Adrenal gland (tissue), 12 donors: ENCODE data around the gene KNTC1. TPM values are rescaled to one million over a fixed set of nuclear protein-coding genes. Genes with fewer than 3 reads are reported as not detected.

Experiments
- DNase-seq, 7 donors: peaks; one replicate each; pipeline ENCODE4 v3.0.0-alpha.2; 2019 to 2020
- H3K27ac ChIP-seq, 5 donors: fragments of 200-600 bp; sonication (generic) in 4 of 5; 1 replicate in 3 of 5; 2 replicates in 2 of 5; pipeline versions ENCODE4 v1.5.1 to v1.8.0; 2016 to 2020; ENCODE audit warnings: mild to moderate bottlenecking in 1 of 5
- H3K27me3 ChIP-seq: fragments of 200-600 bp; 2 replicates; pipeline ENCODE4 v1.8.0; 2021
- H3K36me3 ChIP-seq, 2 donors: fragments of 200-600 bp; replicated peaks in 1 of 2; 1 replicate in 1 of 2; 2 replicates in 1 of 2; pipeline versions ENCODE4 v1.5.1 to v1.8.0; 2018 to 2022
- H3K4me1 ChIP-seq, 2 donors: fragments of 200-600 bp; replicated peaks in 1 of 2; 1 replicate in 1 of 2; 2 replicates in 1 of 2; pipeline versions ENCODE4 v1.5.1 to v1.8.0; 2018 to 2021
- H3K4me3 ChIP-seq, 4 donors: fragments of 200-600 bp; sonication (generic) in 3 of 4; one replicate each; pipeline ENCODE4 v1.5.1; 2016 to 2018
- H3K9me3 ChIP-seq, 3 donors: fragments of 200-600 bp; sonication (generic) in 1 of 3; replicated peaks in 1 of 3; 1 replicate in 2 of 3; 2 replicates in 1 of 3; pipeline versions ENCODE4 v1.5.1 to v1.8.0; 2016 to 2021
- POLR2A ChIP-seq, 2 donors: fragments of 450-650 bp; IDR thresholded peaks; one replicate each; pipeline ENCODE4 v1.6.1; 2017; ENCODE audit warnings: antibody characterized with exemption in 2 of 2, mild to moderate bottlenecking in 2 of 2, moderate library complexity in 1 of 2
- WGBS, 4 donors: extraction: QIAGEN DNeasy Blood & Tissue Kit in 2 of 4; methylation state at CpG; one replicate each; pipeline versions ENCODE4 v1.1.5 to v1.1.7; 2013 to 2017; 5-methylcytosine and 5-hydroxymethylcytosine counted together
- intact Hi-C, 2 donors: fragments of 100-400 bp; cut with DNase I; formaldehyde crosslinking; loops; one replicate each; pipeline versions ENCODE4 v1.14.1 to v1.15.0; 2022 to 2023
- polyA plus RNA-seq, 3 donors: library from polyadenylated mRNA; stranded (reverse); fragments of 200-250 nt in 2 of 3; fragments of 350-450 nt in 1 of 3; fragmentation: Illumina TruSeq in 1 of 3; extraction: RNeasy Lipid Tissue Mini Kit (QIAGEN cat#74804) in 1 of 3; gene quantifications; one replicate each; pipeline ENCODE4 v1.2.3, GENCODE V29; 2013 to 2014
- total RNA-seq, 9 donors: library from RNA; depleted of rRNA in 4 of 9; stranded (reverse); fragments of >200 nt in 4 of 9; fragments of 120-200 nt in 1 of 9; fragmentation: NEBNext Ultra II Directional in 1 of 9; extraction: Animal tissue kit (Norgen Biotek cat#: 25700) in 1 of 9; gene quantifications; one replicate each; pipeline versions ENCODE4 v1.1.0 to v1.2.4, GENCODE V29; 2013 to 2023
- TF ChIP-seq, protein P1 (sequence below), 6 experiments: fragments of 450-650 bp in 4 of 6; fragments of 200-600 bp in 2 of 6; sonication (generic) in 1 of 6; IDR thresholded peaks; 1 replicate in 5 of 6; 2 replicates in 1 of 6; pipeline versions ENCODE4 v1.5.1 to v1.8.0; 2016 to 2021; ENCODE audit warnings: antibody characterized with exemption in 6 of 6, mild to moderate bottlenecking in 2 of 6, moderate library complexity in 1 of 6
- donor health status: healthy with polysubstance abuse.
- donor health status: Bipolar disorder and iron deficiency.
- donor health status: DM: yes; HTN: yes; CAD: no.
- donor health status: DM: no; HTN: no; CAD: no.
- donor health status: DM: no; HTN: no; CAD: no.
- donor health status: DM: yes; HTN: yes; CAD: no.

Gene KNTC1
- total and polyA plus RNA-seq, 12 donors: 5.7 to 38.5 (median 13.8) TPM

DNA sequence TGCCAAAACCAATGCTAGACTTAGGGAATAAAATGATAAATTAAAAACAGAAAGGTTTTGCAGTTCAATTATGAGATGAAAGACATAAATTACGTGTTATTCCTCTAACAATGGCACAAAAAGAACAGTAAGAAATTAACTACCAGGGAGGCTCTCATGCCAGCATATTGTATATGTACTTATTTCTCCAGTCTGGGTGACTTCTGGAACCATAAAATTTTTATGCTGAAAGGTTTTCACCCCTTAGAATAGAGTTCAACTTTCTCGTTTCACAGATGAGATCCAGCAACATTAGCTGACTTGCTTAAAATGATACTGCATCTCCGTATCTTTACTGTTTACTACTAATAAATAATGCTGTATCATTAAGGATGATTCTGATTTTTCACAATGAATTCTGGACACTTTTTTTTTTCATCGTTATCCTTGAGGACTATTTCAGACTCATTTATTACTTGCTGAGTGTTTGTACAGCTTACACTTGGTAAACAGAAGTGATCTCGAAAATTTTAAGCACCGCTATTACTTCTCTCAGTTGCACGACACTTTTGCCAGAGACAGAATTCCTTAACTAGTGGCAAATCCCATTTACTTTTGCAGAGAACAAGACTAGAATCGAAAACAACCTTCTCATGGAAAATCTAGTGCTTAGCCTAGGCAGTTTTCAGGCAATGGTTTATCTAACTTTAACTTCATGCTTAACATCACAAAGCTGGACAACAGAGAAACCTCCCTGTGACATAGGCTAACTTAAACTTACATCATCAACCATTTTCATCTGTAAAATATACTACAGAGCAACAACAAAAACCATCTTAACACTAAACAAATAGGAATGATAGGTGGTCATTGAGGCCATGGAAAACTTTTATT lies 3.0 kb upstream of the KNTC1 start:
- DNase-seq: no peak
- Histone ChIP-seq H3K27ac (peak overlapping the region; percentile 42 to 99 (median 50)), H3K9me3 (no peaks in the 10 kb centered on the region), H3K36me3 (peaks cover 0 to 33% of the 10 kb centered on the region in 2 donors), H3K4me1 (peaks cover 42 to 52% of the 10 kb centered on the region in 2 donors), H3K4me3 (peak overlapping the region in 1 of 4 donors; percentile 91), H3K27me3 (no peaks in the 10 kb centered on the region)
- no peak for TF ChIP-seq POLR2A (IDR thresholded peaks at IDR 0.05)
- intact Hi-C loops: no loop called here
- WGBS, 4 donors: 15 to 19% (median 15%) methylated on average over 8 of the region's 8 CpGs

DNA sequence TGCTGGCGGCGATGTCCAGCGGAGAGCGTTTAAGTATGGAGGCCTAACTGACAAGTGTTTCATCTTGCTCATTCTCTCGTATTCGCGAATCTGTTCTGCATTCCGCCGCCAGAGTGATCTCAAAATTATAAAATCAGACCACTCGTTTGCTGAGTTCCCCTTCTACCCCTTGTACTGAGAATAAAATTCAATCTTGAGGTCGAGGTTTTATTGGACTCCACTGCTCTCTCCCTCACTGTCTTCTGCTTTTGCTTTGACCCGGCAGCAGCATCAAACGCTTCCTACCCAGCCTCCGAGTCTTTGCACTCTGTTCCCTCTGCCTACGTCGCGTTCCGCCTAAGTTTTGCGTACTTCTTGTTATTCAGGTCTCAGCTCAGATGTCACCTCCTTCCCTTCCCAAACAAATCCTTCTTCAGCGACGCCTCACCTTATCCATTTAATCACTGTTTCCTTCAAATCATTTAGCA lies 462 bp downstream of the KNTC1 start:
- 0 to 1% (median 1%) methylated on average over 21 of the region's 21 CpGs for WGBS, 4 donors
- no peaks in the 10 kb centered on the region for H3K9me3 ChIP-seq
- H3K4me1 ChIP-seq: peaks cover 32 to 34% of the 10 kb centered on the region in 2 donors
- TF ChIP-seq POLR2A (IDR thresholded peaks at IDR 0.05): no peak
- TF ChIP-seq, protein P1, sequence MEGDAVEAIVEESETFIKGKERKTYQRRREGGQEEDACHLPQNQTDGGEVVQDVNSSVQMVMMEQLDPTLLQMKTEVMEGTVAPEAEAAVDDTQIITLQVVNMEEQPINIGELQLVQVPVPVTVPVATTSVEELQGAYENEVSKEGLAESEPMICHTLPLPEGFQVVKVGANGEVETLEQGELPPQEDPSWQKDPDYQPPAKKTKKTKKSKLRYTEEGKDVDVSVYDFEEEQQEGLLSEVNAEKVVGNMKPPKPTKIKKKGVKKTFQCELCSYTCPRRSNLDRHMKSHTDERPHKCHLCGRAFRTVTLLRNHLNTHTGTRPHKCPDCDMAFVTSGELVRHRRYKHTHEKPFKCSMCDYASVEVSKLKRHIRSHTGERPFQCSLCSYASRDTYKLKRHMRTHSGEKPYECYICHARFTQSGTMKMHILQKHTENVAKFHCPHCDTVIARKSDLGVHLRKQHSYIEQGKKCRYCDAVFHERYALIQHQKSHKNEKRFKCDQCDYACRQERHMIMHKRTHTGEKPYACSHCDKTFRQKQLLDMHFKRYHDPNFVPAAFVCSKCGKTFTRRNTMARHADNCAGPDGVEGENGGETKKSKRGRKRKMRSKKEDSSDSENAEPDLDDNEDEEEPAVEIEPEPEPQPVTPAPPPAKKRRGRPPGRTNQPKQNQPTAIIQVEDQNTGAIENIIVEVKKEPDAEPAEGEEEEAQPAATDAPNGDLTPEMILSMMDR (IDR thresholded peaks at IDR 0.05): peak in 1 of 6 experiments; percentile 2
- intact Hi-C loops: no loop called here
- H3K4me3 ChIP-seq: peak overlapping the region in 2 of 4 donors; percentile 27 to 91
- no peaks in the 10 kb centered on the region for H3K36me3 ChIP-seq
- DNase-seq: no peak
- H3K27me3 ChIP-seq: no peaks in the 10 kb centered on the region
- H3K27ac ChIP-seq: peak overlapping the region in 3 of 5 donors; percentile 33 to 53 (median 41)

DNA sequence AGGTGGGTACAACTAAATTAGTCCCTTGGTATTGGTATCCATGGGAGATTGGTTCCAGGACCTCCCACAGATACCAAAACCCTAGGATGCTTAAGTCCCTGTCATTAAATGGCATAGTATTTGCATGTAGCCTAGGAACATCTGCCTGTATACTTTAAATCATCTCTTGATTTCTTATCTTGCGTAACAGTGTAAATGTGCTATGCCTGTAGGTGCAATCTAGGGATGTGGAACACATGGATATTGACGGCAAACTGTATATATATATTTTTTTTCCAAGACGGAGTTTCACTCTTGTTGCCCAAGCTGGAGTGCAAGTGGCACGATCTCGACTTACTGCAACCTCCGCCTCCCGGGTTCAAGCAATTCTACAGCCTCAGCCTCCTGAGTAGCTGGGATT lies 1.5 kb downstream of the KNTC1 start:
- whole genome bisulfite sequencing, 4 donors: 90 to 95% (median 94%) methylated on average over 7 of the region's 7 CpGs
- no peak overlapping the region for H3K4me3 ChIP-seq
- intact Hi-C loops: no loop called here
- H3K27ac ChIP-seq: no peak overlapping the region
- H3K36me3 ChIP-seq: no peaks in the 10 kb centered on the region
- H3K9me3 ChIP-seq: no peaks in the 10 kb centered on the region
- no peaks in the 10 kb centered on the region for H3K27me3 ChIP-seq
- TF ChIP-seq, protein P1 (IDR thresholded peaks at IDR 0.05): no peak
- TF ChIP-seq POLR2A (IDR thresholded peaks at IDR 0.05): no peak
- H3K4me1 ChIP-seq: peaks cover 21 to 23% of the 10 kb centered on the region in 2 donors
- DNase-seq: no peak

DNA sequence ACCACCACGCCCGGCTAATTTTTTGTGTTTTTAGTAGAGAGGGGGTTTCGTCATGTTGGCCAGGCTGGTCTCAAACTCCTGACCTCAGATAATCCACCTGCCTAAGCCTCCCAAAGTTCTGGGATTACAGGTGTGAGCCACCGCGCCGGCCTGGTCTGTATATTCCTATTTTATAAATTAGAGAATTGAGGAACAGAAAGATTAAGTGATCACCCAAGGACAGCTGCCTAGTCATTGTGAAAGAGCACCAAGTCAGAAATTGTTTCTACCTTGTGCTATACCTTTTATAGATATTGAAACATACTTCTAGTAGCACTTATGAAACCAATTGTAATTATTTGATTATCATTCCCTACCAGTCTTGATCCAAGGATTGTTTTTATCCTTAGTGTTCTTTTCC lies 1.9 kb downstream of the KNTC1 start:
- 95 to 98% (median 96%) methylated on average over 6 of the region's 6 CpGs for WGBS, 4 donors
- intact Hi-C loops: no loop called here

More for the DNA sequence above, 1.9 kb downstream of the KNTC1 start:
- H3K27ac ChIP-seq: no peak overlapping the region
- peaks cover 17 to 19% of the 10 kb centered on the region in 2 donors for H3K4me1 ChIP-seq
- no peaks in the 10 kb centered on the region for H3K27me3 ChIP-seq
- H3K4me3 ChIP-seq: no peak overlapping the region
- TF ChIP-seq, protein P1 (IDR thresholded peaks at IDR 0.05): no peak
- no peak for TF ChIP-seq POLR2A (IDR thresholded peaks at IDR 0.05)
- H3K36me3 ChIP-seq: no peaks in the 10 kb centered on the region
- no peak for DNase-seq
- no peaks in the 10 kb centered on the region for H3K9me3 ChIP-seq
